Activated T-cell treated with anti-CD3 and anti-CD28 coated beads for 24 hours (primary cell): Measurements from ENCODE around the gene EIF2B2.

Experiments used
- DNase-seq: peaks from one replicate; pipeline ENCODE4 v3.0.0-alpha.2; 2020; ENCODE audit warnings: low read depth

EIF2B2 gene

GRCh38 chr14:75046275-75046674, 43.6 kb downstream of the EIF2B2 start:
- no peak for DNase-seq

GRCh38 chr14:75046899-75047298, 44.2 kb downstream of the EIF2B2 start:
- no peak for DNase-seq

GRCh38 chr14:75047506-75047905, 44.8 kb downstream of the EIF2B2 start:
- DNase-seq: no peak

GRCh38 chr14:75048101-75048500, 45.4 kb downstream of the EIF2B2 start:
- no peak for DNase-seq

- DNase-seq: no peak
Measured at GRCh38 chr14:75049136-75049535, 46.4 kb downstream of the EIF2B2 start.

- DNase-seq: no peak
Measured at GRCh38 chr14:75049731-75050201, 47.0 kb downstream of the EIF2B2 start.

- peak; percentile 68 for DNase-seq
Measured at GRCh38 chr14:75050852-75051555, 48.3 kb downstream of the EIF2B2 start, which contains the start of gene MLH3. TSS of gene MLH3 (minus strand) at chr14:75051467. CDS start at chr14:75049655, 1,812 bp downstream.

GRCh38 chr14:75051556-75051899, 48.8 kb downstream of the EIF2B2 start:
- DNase-seq: no peak

- no peak for DNase-seq
Measured at GRCh38 chr14:75053396-75054291, 50.9 kb downstream of the EIF2B2 start.

GRCh38 chr14:75054421-75054820, 51.7 kb downstream of the EIF2B2 start:
- DNase-seq: no peak

- no peak for DNase-seq
Measured at GRCh38 chr14:75059642-75060041, 56.9 kb downstream of the EIF2B2 start.

GRCh38 chr14:75060420-75060819, 57.7 kb downstream of the EIF2B2 start:
- no peak for DNase-seq
